Neural crest cell (in vitro differentiated cells): ENCODE results near the gene SYNJ2. TPM values are rescaled to one million over a fixed set of nuclear protein-coding genes. Genes with fewer than 3 reads are reported as not detected.

Source experiments
- DNase-seq: peaks from one replicate; pipeline ENCODE4 v3.0.0; 2021; ENCODE audit warnings: low read depth, mixed read lengths, low spot score
- H3K27ac Mint-ChIP-seq: one replicate; pipeline ENCODE4 v1.8.0; 2021; ENCODE audit warnings: mild to moderate bottlenecking, mixed read lengths; ENCODE audit not compliant: unreplicated experiment
- H3K27me3 Mint-ChIP-seq: 2 replicates; pipeline ENCODE4 v1.8.0; 2021; ENCODE audit warnings: low read depth, mild to moderate bottlenecking, mixed read lengths
- H3K36me3 Mint-ChIP-seq: 2 replicates; pipeline ENCODE4 v1.8.0; 2021; ENCODE audit warnings: low read depth, mild to moderate bottlenecking, mixed read lengths
- H3K4me1 Mint-ChIP-seq: 2 replicates; pipeline ENCODE4 v1.8.0; 2021; ENCODE audit warnings: mixed read lengths
- H3K4me3 Mint-ChIP-seq: one replicate; pipeline ENCODE4 v1.8.0; 2021; ENCODE audit warnings: mild to moderate bottlenecking, mixed read lengths
- H3K9me3 Mint-ChIP-seq: 2 replicates; pipeline ENCODE4 v1.8.0; 2021; ENCODE audit warnings: mixed read lengths
- CTCF ChIP-seq: fragments of 200-600 bp; sonication (generic); conservative IDR thresholded peaks from 2 replicates; pipeline ENCODE4 v1.5.0; 2021; ENCODE audit warnings: antibody characterized with exemption, mild to moderate bottlenecking
- total RNA-seq: library from RNA; stranded (reverse); gene quantifications from 2 replicates; pipeline ENCODE4 v1.2.1, GENCODE V29; 2021

Gene SYNJ2
- total RNA-seq, 1 donor from 2014 or later: 2.9 TPM

- TF ChIP-seq CTCF: no peak
- H3K4me3 Mint-ChIP-seq: no peak overlapping the region
- H3K4me1 Mint-ChIP-seq: peaks cover 4% of the 10 kb centered on the region
- DNase-seq: no peak
- no peaks in the 10 kb centered on the region for H3K36me3 Mint-ChIP-seq
- peaks cover 16% of the 10 kb centered on the region for H3K27me3 Mint-ChIP-seq
- H3K27ac Mint-ChIP-seq: no peak overlapping the region
- peaks cover 3% of the 10 kb centered on the region for H3K9me3 Mint-ChIP-seq
These were observed 9.4 kb downstream of the SYNJ2 start for GRCh38 chr6:157991067-157991432.

GRCh38 chr6:157993076-157993475 is 11.4 kb downstream of the SYNJ2 start:
- Mint-ChIP-seq H3K4me3 (no peak overlapping the region), H3K36me3 (no peaks in the 10 kb centered on the region), H3K27me3 (peaks cover 20% of the 10 kb centered on the region), H3K9me3 (peaks cover 3% of the 10 kb centered on the region), H3K4me1 (peaks cover 8% of the 10 kb centered on the region), H3K27ac (no peak overlapping the region)
- no peak for TF ChIP-seq CTCF
- no peak for DNase-seq

GRCh38 chr6:157994125-157994795 is 12.6 kb downstream of the SYNJ2 start:
- Mint-ChIP-seq H3K27ac (no peak overlapping the region), H3K4me3 (no peak overlapping the region), H3K4me1 (peaks cover 13% of the 10 kb centered on the region), H3K27me3 (peaks cover 23% of the 10 kb centered on the region), H3K36me3 (no peaks in the 10 kb centered on the region), H3K9me3 (peaks cover 3% of the 10 kb centered on the region)
- TF ChIP-seq CTCF: no peak
- no peak for DNase-seq

GRCh38 chr6:157995458-157995857 is 13.8 kb downstream of the SYNJ2 start:
- DNase-seq: no peak
- Mint-ChIP-seq H3K36me3 (no peaks in the 10 kb centered on the region), H3K4me1 (peaks cover 13% of the 10 kb centered on the region), H3K27me3 (peaks cover 19% of the 10 kb centered on the region), H3K27ac (no peak overlapping the region), H3K4me3 (no peak overlapping the region), H3K9me3 (peaks cover 3% of the 10 kb centered on the region)
- TF ChIP-seq CTCF: no peak

GRCh38 chr6:157996201-157996712 is 14.6 kb downstream of the SYNJ2 start:
- no peak overlapping the region for H3K27ac Mint-ChIP-seq

More at GRCh38 chr6:157996201-157996712, 14.6 kb downstream of the SYNJ2 start:
- Mint-ChIP-seq H3K9me3 (peaks cover 3% of the 10 kb centered on the region), H3K36me3 (no peaks in the 10 kb centered on the region), H3K4me1 (peaks cover 13% of the 10 kb centered on the region), H3K27me3 (peaks cover 21% of the 10 kb centered on the region), H3K4me3 (no peak overlapping the region)
- no peak for TF ChIP-seq CTCF
- no peak for DNase-seq
